Kidney epithelial cell (primary cell): Measurements from ENCODE around the gene MUC4. TPM values are rescaled to one million over a fixed set of nuclear protein-coding genes. Genes with fewer than 3 reads are reported as not detected.

Experiments used
- DNase-seq: peaks from one replicate; pipeline ENCODE4 v3.0.0-alpha.2; 2010; ENCODE audit warnings: low read depth
- H3K27me3 ChIP-seq: 2 replicates; pipeline ENCODE4 v1.6.0; 2011; ENCODE audit warnings: low read length; ENCODE audit not compliant: control insufficient read depth, insufficient read depth
- H3K36me3 ChIP-seq: 2 replicates; pipeline ENCODE4 v1.5.1; 2011; ENCODE audit warnings: low read length; ENCODE audit not compliant: control insufficient read depth, insufficient read depth
- H3K4me3 ChIP-seq: 2 replicates; pipeline ENCODE4 v1.5.1; 2011; ENCODE audit warnings: low read depth, mild to moderate bottlenecking, control low read depth, low read length
- total RNA-seq: library from RNA; depleted of rRNA; stranded (reverse); fragments of >200 nt; gene quantifications from 2 replicates; pipeline ENCODE4 v1.2.3, GENCODE V29; 2015
- TF ChIP-seq, protein P1 (sequence below): IDR thresholded peaks from 2 replicates; pipeline ENCODE4 v1.5.1; 2011; ENCODE audit warnings: mild to moderate bottlenecking, moderate library complexity, low read length, control low read depth, inconsistent platforms; ENCODE audit not compliant: insufficient read depth, poor library complexity, severe bottlenecking

MUC4 gene
- total RNA-seq, 1 donor from 2014 or later = 6.9 TPM

DNA sequence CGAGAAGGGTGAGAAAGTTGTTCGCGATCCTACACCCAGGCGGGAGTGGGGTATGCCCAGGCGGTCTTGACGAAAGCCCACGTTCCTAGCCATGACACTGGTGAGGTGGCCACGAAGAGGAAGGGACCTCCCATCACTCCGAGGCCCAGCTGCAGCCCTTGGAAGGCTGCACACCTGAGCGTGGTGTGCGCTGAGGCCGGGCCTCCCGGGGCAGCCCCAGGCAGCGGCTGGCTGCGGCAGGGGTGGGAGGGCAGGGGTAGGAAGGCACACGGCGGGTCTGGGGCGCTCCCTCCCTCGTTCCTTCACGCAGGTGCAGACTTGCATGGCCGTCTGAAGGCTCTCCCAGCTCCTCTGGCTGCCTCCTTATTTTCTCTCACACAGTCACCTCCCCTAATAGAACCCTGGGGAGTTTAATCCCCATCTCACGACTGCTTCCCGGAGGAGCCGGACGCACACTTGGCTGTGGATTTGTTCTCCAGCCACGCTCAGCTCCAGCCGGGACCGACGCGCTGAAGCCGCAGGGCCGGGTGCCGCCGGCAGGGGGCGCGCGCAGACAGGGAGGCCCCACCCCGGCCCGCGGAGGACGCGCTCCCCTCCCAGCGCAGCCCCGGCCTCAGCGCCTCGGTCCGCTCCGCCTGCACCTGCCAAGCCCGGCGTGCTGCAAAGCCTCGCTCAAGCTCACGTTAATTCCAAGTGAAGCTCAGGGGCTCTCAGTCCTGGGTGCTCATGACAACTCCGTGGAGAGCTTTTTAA lies 37.8 kb upstream of the MUC4 start:
- no peak for DNase-seq
- no peak overlapping the region for H3K4me3 ChIP-seq
- TF ChIP-seq, protein P1, sequence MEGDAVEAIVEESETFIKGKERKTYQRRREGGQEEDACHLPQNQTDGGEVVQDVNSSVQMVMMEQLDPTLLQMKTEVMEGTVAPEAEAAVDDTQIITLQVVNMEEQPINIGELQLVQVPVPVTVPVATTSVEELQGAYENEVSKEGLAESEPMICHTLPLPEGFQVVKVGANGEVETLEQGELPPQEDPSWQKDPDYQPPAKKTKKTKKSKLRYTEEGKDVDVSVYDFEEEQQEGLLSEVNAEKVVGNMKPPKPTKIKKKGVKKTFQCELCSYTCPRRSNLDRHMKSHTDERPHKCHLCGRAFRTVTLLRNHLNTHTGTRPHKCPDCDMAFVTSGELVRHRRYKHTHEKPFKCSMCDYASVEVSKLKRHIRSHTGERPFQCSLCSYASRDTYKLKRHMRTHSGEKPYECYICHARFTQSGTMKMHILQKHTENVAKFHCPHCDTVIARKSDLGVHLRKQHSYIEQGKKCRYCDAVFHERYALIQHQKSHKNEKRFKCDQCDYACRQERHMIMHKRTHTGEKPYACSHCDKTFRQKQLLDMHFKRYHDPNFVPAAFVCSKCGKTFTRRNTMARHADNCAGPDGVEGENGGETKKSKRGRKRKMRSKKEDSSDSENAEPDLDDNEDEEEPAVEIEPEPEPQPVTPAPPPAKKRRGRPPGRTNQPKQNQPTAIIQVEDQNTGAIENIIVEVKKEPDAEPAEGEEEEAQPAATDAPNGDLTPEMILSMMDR = no peak
- no peaks in the 10 kb centered on the region for H3K27me3 ChIP-seq
- H3K36me3 ChIP-seq = no peaks in the 10 kb centered on the region

DNA sequence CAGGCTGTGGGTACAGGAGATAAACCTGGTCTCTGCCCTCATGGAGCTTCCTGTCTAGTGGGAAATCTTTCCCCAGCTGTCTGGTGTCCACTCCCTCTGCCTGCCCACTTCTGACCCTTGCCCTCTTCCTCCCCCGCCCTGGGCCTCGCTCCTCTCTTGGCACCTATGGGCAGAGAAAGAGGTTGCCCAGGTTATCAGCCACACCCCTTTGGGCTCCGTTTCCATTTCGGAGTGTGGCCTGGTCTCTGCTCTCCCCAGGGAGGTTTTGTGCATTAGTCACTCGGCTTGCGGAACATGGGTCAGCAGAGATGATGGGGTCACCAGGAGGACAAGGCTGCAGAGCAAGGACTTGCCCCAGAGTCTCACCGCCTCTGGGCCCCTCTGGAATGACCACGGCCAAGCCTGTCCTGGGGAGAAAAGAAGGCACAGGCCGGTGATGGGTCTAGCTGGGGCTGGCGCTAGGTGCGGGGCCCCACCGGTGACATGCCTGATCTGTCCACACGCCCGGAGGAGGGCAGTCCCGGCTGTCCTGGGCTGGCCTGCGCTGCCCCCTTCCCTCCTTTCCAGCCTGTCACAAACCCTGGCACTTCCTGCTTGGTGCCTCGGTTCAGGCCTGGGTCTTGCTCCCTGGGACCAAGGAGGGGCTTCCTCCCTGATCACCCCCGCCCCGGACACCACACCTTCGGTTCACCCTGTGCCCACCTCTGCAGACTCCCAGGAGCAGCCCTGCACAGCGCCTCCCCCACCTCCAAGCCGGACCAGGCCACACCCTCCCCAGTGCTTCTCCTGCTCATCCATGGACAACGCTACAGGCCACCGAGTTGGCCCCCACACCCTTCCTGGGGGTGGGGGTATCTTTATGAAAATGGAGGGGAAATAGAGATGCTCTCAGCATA lies 35.6 kb upstream of the MUC4 start:
- no peak overlapping the region for H3K4me3 ChIP-seq
- no peak for DNase-seq
- no peaks in the 10 kb centered on the region for H3K27me3 ChIP-seq
- H3K36me3 ChIP-seq = no peaks in the 10 kb centered on the region
- TF ChIP-seq, protein P1 = no peak

DNA sequence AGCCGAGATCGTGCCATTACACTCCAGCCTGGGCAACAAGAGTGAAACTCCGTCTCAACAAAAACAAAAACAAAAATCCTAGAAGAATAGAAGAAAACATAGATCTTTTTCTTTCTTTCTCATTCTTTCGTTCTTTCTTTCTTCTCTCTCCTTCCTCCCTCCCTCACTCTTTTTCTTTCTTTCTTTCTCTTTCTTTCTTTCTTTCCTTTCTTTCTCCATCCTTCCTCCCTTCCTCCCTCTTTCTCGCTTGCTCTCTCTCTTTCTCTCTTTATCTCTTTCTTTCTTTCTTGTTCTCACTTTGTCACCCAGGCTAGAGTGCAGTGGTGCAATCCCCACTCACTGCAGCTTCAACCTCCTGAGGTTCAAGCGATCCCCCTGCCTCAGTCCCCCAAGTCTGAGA lies 33.8 kb upstream of the MUC4 start:
- H3K27me3 ChIP-seq = no peaks in the 10 kb centered on the region

DNA sequence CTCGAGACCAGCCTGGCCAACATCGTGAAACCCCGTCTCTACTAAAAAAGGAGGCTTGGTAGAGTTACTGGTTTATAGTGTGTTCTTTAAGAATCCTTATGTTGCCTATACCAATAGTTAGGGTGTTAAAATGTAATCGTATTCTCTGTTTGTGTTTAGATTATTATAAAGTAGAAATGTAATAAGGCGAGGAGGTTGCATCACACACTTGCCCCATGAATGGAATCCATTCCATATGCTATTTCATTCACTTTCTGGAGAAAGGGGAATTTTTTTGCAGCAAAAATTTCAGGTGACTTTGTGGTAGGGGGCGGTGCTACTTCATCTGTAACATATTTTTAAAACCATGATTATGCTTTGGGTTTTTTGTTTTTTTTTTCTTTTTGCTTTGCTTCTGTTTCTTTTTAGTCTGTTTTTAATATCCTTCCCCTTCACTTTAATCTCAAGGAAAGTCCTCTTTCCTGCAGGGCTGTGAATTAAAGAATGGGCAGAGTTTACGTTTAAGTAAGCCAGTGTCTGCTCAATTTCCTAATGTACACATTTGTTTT lies 33.0 kb upstream of the MUC4 start:
- H3K27me3 ChIP-seq = peaks cover 2% of the 10 kb centered on the region
- H3K36me3 ChIP-seq = no peaks in the 10 kb centered on the region
- TF ChIP-seq, protein P1 = no peak
- H3K4me3 ChIP-seq = no peak overlapping the region
- DNase-seq = no peak

More for the DNA sequence above, 33.8 kb upstream of the MUC4 start:
- TF ChIP-seq, protein P1 = no peak
- DNase-seq = no peak
- no peak overlapping the region for H3K4me3 ChIP-seq
- no peaks in the 10 kb centered on the region for H3K36me3 ChIP-seq

DNA sequence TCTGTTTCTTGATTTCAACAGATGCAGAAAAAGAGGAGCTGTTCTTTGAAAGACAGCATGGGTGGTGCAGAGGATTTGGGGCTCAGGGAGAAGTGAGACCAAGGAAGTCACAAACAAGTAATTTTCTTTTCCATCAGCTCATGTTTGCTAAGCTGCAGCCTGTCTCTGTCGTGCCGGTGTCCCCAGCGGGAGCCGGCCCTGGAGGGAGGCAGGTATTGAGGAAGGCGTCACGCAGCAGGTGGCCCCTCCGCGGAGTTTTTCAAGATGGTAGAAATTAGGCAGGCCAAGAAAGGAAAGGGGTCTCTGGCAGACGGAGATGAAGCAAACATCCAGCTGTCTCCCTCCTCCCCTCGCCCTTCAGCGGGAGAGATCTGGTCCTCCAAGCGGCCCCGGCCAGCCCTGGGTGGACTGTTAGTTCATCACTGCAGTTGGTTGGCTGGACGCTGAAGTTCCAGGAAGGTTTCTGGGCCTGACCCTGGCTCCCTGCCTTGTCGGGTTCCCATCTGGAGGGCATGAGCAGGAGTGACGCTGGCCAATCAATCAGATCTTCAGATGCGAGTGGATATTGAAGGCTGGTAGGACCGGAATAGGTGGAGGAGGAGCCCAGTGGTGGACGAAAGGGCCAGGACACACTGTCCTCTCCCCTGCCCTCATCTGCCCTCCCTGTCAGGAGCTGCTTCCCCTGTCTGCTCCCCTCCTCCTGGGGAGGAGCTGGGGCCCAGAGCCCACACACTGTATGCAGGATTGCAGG lies 27.7 kb upstream of the MUC4 start:
- Histone ChIP-seq H3K36me3 (no peaks in the 10 kb centered on the region), H3K27me3 (peaks cover 10% of the 10 kb centered on the region), H3K4me3 (no peak overlapping the region)
- no peak for DNase-seq
- TF ChIP-seq, protein P1 = no peak
